Kidney epithelial cell (primary cell): ENCODE results near the gene PRPF19. TPM values are rescaled to one million over a fixed set of nuclear protein-coding genes. Genes with fewer than 3 reads are reported as not detected.

Source experiments
- DNase-seq: peaks from one replicate; pipeline ENCODE4 v3.0.0-alpha.2; 2010; ENCODE audit warnings: low read depth
- H3K27me3 ChIP-seq: 2 replicates; pipeline ENCODE4 v1.6.0; 2011; ENCODE audit warnings: low read length; ENCODE audit not compliant: control insufficient read depth, insufficient read depth
- H3K36me3 ChIP-seq: 2 replicates; pipeline ENCODE4 v1.5.1; 2011; ENCODE audit warnings: low read length; ENCODE audit not compliant: control insufficient read depth, insufficient read depth
- H3K4me3 ChIP-seq: 2 replicates; pipeline ENCODE4 v1.5.1; 2011; ENCODE audit warnings: low read depth, mild to moderate bottlenecking, control low read depth, low read length
- CTCF ChIP-seq: IDR thresholded peaks from 2 replicates; pipeline ENCODE4 v1.5.1; 2011; ENCODE audit warnings: mild to moderate bottlenecking, moderate library complexity, low read length, control low read depth, inconsistent platforms; ENCODE audit not compliant: insufficient read depth, poor library complexity, severe bottlenecking
- total RNA-seq: library from RNA; depleted of rRNA; stranded (reverse); fragments of >200 nt; gene quantifications from 2 replicates; pipeline ENCODE4 v1.2.3, GENCODE V29; 2015

The PRPF19 gene
- total RNA-seq, 1 donor from 2014 or later = 98.8 TPM

GRCh38 chr11:60923800-60924109 lies 17.4 kb upstream of the PRPF19 start:
- Histone ChIP-seq H3K4me3 (no peak overlapping the region), H3K36me3 (peaks cover 4% of the 10 kb centered on the region), H3K27me3 (no peaks in the 10 kb centered on the region)
- DNase-seq = no peak
- TF ChIP-seq CTCF = no peak

- Histone ChIP-seq H3K4me3 (no peak overlapping the region), H3K27me3 (no peaks in the 10 kb centered on the region), H3K36me3 (peaks cover 3% of the 10 kb centered on the region)
- DNase-seq = no peak
- TF ChIP-seq CTCF = no peak
These were observed 16.9 kb upstream of the PRPF19 start for GRCh38 chr11:60923326-60923725.

DNA sequence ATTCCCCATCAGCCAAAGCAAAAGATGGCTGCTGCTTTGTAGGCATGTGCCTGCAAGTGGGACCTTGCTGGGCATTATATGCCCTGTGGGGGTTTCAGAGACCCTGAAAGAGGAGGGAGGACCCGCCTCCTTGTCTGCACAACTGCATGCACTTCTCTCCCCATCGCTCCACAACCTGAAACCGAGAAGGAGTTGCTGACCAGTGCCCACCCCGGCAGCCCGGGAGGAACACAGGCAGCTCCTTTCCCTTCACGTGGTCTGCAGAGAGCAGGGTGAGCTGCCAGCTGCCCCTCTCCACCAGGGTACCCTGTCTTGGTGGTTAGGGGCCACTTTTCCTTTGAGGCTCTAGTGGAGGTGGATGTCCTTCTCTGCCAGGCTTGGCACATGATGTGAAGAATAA lies 16.5 kb upstream of the PRPF19 start:
- no peak for DNase-seq
- H3K36me3 ChIP-seq = peaks cover 1% of the 10 kb centered on the region
- TF ChIP-seq CTCF = no peak

DNA sequence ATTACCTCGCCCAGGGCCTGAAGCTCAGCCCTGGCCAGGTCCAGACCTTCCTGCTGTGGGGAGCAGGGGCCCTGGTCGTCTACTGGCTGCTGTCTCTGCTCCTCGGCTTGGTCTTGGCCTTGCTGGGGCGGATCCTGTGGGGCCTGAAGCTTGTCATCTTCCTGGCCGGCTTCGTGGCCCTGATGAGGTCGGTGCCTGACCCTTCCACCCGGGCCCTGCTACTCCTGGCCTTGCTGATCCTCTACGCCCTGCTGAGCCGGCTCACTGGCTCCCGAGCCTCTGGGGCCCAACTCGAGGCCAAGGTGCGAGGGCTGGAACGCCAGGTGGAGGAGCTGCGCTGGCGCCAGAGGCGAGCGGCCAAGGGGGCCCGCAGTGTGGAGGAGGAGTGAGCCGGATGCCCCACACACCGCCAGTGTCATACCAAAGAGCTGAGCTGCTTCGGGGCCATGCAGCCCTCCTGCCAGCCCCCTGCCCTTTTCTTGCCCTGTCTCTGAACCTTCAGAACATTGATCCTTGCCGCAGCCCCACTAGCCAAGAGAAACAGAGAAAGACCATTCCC lies 15.5 kb upstream of the PRPF19 start:
- TF ChIP-seq CTCF = no peak
- H3K4me3 ChIP-seq = no peak overlapping the region

More for the DNA sequence above, 16.5 kb upstream of the PRPF19 start:
- no peak overlapping the region for H3K4me3 ChIP-seq
- H3K27me3 ChIP-seq = no peaks in the 10 kb centered on the region

DNA sequence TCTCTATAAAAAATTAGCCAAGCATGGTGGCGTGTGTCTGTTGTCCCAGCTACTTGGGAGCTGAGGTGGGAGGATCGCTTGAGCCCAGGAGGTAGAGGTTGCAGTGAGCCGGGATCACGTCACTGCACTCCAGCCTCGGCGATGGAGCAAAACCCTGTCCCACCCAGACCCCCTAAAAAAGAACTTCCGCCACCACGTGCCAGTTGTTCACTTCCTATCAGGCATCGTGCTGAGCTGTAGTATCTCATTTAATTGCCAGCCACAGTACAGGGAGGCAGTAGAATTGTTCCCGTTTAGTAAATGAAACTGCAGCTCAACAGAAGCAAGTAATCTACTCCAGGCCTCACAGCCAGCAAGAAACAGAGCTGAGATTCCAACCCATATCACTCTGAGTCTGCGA lies 14.9 kb upstream of the PRPF19 start:
- no peak overlapping the region for H3K4me3 ChIP-seq
- no peak for DNase-seq
- H3K27me3 ChIP-seq = no peaks in the 10 kb centered on the region
- TF ChIP-seq CTCF = no peak
- H3K36me3 ChIP-seq = peaks cover 1% of the 10 kb centered on the region

More for the DNA sequence above, 15.5 kb upstream of the PRPF19 start:
- H3K27me3 ChIP-seq = no peaks in the 10 kb centered on the region
- H3K36me3 ChIP-seq = peaks cover 1% of the 10 kb centered on the region
- DNase-seq = no peak

DNA sequence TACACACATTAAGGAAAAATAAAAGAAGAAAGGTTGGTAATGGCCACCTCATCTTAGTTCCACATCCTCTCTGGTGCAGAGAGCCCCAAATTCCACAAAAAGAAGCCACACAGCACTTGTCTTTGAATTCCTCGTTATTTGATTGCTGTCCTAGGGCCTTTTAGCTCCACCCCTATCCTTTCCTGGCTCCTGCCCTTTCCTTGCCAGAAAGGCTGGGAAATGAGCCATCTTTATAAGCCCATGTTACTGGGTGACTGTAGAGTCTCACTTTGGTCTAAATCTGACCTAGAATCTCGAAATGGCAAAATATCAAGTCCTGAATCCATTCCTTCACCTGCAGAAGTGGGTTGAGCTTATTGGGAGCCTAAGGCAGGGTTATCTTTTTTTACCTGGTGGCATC lies 13.6 kb upstream of the PRPF19 start:
- TF ChIP-seq CTCF = no peak
- H3K27me3 ChIP-seq = no peaks in the 10 kb centered on the region
- no peak for DNase-seq
- H3K36me3 ChIP-seq = peaks cover 1% of the 10 kb centered on the region
- no peak overlapping the region for H3K4me3 ChIP-seq
